KBM-7 (cell line): Measurements from ENCODE around the gene GPER1.
"Not testable (repeated sequence)": the region's sequence is repeated elsewhere in the genome, so short reads cannot be mapped to it uniquely, and the experiment has no call there.

ENCODE experiments used
- DNase-seq: peaks from one replicate; pipeline ENCODE4 v3.0.0-alpha.2; 2015
- in situ Hi-C: fragments of 300-500 bp; cut with MboI; formaldehyde crosslinking; loops from 2 replicates; pipeline ENCODE4 v1.14.3; 2020; ENCODE audit warnings: low sequenced_read_pairs, low pct_unique_long_range_greater_than_20kb, mixed read lengths

Gene GPER1

DNA sequence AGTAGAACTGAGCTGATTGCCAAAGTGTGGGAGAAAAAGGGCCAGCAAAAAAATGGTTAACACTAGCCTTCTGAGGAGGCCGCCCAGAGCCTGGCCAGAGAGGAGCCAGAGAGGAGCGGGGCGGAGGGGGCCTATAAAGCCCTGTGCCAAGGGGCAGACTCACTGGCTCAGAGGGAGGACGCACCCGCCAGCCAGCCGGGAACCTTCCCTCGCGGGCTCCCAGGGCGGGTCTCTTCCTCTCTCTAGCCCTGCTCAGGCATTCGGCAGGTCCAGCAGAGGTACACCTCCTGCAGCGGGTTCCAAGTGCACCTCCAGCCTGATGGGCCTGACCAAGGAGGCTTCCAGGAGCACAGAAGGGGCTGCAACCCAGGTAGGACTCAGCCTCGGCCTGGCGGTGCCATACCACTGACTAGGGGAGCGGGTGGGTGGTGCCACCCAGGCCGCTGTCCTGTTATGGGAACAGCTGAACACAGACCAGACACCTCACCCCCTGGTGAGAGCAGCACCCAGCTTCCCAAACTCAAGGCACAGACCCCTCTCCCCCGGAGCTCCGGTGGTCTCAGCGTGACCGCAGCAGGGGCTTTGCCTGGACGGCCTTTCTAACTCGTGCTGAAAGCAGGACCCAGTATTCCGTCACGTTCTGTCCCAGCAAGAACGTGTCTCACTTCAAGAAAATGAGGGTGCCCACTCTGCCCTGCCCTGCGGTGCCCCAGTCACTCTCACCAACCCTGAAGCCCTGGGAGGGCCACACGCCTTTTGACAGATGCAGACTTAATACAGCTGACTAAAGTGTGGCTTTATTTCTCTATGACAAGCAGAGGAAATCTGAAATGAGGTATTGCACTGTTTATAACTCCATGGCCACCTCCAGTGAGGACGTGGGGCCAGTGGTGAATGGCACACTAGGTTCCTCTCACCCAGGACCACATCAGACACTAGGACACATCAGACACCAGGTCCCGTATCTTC, at the start of gene GPER1:
TSS of gene GPER1 (plus strand) at position 162 of the 969 bp plus-strand sequence. CDS start 3,616 bp downstream, outside the sequence.
- in situ Hi-C loops, result no loop called here
- DNase-seq, result peak; percentile 9

DNA sequence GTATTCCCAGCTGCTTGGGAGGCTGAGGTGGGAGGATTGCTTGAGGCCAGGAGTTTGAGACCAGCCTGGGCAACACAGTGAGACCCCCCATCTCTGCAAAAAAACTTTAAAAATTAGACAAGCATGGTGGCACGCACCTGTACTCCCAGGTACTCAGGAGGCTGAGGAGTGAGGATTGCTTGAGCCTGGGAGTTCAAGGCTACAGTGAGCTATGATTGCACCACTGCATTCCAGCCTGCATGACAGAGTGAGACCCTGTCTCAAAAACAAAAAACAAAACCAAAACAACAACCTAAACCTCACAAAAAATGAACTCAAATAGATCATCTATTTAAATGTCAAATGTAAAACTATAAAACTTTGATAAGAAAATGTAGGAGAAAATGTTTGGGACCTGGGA, 47.7 kb upstream of the GPER1 start:
- in situ Hi-C loops, DNase-seq: not testable (repeated sequence)

DNA sequence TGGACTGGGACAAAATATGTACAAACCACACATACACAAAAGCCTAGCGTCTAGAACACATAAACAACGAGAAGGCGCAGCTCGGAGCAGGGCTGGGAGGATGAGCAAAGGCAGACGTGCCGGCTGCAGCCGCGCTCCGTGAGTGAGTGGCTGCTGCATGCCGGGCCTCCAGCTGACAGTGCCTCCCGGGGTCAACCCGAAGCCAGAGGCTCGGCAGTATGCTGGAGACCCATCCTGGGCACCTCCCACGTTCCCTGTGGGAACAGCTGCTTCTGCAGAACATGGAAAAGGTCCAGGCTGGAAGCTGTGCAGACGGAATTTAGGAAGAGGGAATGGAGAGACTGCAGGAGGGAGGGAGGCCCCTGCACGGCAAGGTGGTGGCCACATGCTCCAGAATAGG, 47.1 kb upstream of the GPER1 start:
- in situ Hi-C loops, result no loop called here
- no peak for DNase-seq

DNA sequence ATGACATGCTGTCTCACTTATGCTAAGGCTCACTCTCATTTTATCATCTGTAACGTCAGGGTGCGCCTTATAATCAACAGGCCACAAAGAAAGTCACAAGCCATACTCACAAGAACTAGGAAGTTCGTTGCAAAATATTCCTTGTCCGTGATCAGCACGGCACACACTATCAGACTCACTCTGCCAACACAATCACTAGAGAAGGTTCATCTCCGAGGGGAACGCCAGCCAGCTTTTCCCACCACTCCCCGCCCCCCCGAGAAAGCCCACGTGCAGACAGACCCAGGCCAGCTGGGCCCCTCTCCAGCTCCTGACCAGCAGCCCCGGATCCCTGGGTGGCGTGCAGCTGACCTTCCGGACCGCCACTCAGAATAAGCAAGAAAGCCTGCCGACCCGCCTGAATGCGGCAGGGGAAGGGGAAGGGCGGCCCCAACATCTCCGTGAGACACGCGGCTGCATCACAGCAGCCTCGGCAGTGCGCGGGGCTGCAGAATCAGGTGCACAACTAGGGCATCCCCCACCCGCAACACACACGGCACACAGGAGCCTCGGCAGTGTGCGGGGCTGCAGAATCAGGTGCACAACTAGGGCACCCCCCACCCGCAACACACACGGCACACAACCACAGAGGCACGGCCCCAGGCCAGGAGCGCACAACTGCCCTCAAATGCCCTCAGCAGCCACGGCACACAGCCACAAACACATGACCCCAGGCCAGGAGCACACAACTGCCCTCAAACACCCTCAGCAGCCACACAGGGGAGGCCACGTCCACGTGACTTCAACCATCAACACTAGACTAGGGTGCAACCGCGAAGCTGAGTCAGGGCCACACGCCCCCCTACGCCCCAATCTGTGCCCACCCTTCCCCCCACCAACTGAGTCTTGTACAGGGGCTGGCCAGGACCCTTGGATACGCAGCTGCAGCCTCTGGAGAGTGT, 46.1 kb upstream of the GPER1 start:
- in situ Hi-C loops, result no loop called here
- no peak for DNase-seq

DNA sequence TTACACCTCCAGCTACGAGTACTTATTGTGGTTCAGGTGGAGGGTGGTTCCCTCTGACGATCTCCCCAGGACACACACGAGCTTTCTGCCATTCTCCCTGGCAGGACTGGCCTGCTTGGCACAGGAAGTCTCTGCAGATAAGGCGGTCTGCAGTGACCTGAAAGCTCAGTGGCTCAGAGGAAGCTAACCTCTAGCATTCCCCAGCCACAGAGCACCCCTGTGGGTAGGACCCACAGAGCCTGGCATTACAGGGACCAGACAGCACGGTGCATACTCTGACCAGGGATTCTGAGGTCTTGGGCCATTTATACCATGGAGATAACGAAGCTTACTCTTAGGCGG, 45.5 kb upstream of the GPER1 start:
- in situ Hi-C loops, result no loop called here
- no peak for DNase-seq

DNA sequence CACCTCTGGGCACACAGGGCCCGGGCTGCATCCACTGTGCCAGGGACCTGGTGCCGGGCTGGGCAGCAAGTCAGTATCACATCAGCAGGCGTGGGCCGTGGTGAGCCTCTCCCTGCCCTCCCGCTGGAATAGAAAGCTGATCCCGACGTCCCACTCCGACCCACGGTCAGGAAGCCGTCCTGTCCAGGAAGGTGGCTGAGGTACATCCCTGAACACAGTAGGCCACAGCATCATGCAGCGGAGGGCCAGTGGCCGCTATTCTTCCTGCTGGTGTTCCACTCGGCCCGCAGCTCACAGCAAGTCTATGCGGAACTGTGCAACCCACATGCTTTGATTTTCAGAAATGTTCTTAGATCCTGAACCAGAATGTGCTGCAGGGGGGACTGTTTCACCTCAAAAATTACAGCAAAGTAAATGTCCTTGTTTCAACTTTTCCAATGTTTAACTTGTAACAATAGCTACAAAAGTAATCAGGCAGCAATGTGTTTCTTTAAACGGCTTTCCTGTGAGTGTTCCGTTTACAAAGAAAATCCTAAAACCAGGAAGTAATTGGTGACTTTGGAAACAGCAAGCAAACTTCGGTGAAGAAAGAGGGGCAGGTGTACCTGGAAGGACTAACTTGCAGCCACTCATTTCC, 44.2 kb upstream of the GPER1 start:
- in situ Hi-C loops, result no loop called here
- DNase-seq, result no peak

DNA sequence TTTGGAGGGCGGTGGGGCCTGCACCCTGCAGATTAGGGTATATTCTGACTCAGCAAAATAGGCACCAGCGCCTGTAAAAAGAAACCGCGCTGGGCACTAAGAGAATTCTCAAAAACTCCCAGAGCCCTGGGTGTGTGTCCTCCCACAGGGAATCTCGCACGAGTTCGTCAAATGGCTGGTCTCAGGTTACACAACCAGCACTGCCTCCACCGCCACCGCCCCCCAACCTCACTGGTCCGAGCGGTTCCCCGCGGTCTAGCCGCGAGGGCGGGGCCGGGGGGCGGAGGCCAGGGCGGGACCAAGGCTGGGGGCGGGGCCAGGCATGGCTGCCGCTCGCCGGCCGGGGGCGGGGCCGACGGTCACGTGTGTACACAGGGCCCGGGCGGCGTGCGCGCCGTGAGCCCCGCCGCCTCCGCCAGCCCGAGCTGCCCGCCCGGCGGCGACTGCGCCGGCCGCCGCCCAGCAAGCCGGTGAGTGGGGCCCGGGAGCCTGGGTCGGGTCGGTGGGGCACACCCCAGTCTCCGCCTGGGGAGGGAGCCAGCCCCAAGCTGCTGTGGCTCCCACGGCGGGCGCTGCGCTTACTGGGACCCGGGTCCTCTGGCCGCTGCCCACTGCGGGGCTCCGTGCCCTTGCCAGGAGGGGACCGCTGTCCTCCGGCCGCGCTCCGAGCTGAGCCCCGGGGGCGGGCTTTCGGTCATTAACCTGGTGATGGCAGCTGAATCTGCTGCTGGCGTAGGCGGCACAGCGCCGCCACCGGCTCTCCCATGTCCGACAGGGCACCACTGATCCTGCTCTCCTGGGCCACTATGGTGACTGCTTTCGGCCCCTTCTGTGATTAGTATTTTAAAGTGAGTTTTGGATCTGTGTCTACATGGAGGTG, 43.5 kb upstream of the GPER1 start, which contains the start of gene GPR146:
TSS of gene GPR146 (plus strand) at position 358 of the 880 bp plus-strand sequence. CDS start 12,970 bp downstream, outside the sequence.
- in situ Hi-C loops, result no loop called here
- peak; percentile 93 for DNase-seq

DNA sequence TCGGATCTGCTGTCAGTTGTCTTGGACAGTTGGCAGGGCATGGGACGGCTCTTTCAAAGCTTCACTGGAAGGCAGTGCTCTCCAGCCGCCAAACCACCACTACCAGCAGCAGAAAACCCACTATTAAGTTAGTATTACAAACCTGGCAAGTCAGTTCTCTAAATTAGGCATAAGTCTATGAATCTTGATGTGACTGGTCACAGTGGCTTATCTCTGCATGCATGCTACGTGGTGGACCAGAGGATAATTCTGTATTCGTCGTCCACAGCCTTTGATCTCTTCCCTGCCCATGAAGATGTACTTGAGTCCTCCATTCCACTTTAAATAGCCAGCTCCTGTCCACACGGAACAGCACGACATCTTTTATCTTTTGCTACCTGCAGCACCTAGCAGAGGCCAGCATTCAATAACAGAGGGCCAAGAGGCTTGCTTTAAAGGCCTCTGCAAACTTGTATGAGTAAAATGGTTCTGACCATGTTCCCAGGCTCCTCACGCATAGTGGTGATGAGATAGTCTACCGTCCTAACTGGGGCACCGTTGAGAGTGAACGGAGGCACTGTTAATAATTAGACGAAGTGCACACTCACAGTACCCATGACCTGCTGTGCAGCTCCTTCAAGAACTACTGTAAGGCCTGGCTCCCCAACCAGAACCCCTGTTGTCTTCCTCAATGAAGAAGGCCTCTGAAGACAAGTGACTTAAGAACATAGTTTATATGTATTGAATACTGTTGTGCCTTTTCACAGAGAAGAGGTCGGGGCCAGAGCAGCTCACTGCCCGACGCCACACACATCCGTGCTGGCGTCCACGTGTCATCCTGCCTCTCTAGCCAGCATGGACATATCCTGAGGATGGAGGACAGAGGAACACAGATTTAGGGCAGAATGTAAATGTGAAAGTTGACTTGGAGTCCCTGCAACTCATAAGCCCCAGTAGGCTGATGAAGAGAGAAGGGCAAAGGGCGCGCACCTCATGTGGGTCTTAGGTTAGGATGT, 42.5 kb upstream of the GPER1 start:
- DNase-seq, result no peak
- in situ Hi-C loops, result no loop called here

DNA sequence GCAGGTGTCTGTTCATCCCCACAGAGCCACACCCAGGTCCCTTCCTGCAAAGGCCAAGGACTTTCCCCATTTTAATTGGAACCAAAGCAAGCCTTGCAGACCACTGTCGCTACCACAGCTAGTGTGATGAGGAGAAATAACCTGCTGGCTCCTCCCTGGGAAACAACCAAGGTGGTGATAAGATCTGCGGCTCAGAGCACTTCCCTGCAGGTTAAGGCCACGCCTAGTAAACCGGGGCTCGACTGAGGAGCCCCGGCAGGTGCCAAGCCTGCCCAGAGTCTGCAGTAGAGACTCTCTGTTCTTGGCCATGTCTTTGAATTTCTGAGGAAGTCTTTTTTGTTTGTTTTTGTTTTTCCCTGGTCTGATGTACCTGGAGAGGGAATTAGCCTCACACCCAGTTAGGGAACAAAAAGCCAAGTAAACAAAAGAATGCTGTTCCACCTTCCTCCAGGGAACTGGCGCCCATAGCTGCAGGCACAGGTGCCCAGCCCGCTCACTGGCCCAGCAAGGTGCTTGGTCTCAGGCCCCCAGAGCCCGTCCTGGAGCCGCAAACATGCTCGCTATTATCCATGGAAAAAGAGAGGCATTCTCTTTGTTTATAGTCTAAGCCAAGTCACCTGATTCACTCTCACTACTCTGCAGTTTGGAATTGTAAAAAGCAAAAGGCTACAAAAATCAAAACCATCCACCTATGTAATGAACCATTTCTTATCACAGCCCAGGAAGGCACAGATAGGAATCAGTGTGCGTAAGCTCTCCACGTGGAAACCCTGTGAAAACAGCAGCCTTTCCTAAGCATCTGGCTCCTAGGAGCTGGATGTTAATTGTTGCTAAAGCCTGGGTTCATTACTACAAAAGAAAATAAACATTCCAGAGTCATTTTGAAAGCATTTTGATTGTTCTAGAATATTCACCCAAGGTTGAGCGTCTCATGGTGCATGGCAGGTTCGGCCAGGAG, 40.9 kb upstream of the GPER1 start:
- in situ Hi-C loops, result no loop called here
- no peak for DNase-seq

DNA sequence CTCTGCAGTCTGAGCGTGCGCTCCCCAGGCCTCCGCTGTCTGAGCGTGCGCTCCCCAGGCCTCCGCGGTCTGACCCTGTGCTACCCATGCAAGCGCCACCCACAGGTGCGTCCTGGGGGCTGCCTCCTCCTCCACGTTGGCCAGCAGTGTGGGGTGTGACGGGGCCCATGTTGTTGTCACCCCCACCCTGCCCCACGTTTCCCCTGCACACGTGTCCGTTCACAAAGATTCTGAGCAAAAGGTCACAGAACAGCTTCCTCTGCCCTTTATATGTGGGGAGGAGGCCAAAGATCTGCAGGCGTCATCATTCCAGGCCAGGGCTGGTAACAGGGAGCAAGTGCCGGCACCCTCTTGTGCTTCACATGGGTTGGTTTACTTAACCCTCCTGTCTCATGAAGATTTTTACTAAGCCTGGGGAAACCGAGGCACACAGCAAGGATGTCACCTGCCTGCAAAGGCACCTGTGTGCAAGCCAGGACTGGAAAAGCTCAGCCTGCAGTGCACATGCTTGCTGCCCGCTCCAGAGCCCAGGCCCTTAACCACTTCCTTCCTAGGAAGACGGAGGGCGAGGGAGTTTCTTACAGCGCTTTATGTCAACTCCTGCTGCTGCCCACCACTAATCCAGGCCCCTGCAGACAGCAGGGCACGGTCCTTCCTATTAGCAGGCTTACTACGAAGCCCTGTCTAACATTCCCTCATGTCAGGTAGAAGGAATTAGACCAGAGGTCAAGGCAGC, 38.7 kb upstream of the GPER1 start:
- DNase-seq, result peak; percentile 71
- in situ Hi-C loops, result no loop called here

DNA sequence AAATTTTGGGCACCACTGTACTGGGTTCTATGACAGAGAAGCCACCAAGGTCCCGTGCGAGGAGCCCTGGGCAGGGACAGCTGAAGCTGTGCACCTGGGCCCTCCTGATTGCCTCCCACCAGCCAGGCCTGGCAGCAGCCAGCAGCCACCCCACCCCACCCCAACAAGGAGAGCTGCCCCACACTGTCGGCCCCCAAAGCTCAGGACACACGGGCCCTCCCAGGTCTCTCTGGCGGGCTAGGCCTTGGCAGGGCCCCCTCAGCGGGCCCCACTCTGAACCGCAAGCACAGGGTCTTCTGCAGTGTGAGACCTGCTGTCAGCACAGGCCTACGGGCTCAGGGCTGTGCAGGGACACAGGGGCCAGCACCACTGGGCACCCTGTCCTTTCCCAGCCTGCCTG, 38.1 kb upstream of the GPER1 start:
- in situ Hi-C loops, result no loop called here
- no peak for DNase-seq

DNA sequence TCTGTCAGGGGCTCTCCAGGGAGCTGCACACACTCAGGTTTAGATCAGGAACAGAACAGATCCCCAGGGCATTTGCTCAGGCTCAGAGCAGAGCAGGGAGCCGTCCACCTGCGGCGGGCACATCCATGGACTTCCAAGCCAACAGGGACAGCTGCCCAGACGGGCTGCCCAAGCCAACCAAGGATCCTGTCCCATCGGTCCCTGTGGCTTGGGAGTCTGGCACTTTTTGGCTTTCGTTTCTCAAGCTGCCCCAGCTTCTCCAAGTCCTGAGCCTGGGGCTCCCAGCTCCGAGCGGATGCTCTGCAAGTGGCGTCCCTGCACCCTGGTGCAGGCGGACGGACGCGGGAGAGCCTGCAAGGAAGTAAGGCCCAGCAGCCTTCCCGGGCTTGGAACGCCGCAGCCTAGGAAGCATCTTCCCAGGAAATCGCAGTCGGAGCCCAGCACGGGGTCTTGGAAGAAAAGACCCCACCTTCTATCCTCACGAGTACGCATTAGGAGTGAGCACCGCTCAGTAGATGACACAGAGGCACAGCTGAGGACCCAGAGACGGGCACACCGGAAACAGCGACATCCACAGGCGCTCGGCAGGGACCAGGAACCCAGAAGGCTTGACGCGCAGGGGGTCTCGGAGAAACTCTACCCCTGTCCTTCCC, 37.5 kb upstream of the GPER1 start:
- in situ Hi-C loops, result no loop called here
- no peak for DNase-seq

DNA sequence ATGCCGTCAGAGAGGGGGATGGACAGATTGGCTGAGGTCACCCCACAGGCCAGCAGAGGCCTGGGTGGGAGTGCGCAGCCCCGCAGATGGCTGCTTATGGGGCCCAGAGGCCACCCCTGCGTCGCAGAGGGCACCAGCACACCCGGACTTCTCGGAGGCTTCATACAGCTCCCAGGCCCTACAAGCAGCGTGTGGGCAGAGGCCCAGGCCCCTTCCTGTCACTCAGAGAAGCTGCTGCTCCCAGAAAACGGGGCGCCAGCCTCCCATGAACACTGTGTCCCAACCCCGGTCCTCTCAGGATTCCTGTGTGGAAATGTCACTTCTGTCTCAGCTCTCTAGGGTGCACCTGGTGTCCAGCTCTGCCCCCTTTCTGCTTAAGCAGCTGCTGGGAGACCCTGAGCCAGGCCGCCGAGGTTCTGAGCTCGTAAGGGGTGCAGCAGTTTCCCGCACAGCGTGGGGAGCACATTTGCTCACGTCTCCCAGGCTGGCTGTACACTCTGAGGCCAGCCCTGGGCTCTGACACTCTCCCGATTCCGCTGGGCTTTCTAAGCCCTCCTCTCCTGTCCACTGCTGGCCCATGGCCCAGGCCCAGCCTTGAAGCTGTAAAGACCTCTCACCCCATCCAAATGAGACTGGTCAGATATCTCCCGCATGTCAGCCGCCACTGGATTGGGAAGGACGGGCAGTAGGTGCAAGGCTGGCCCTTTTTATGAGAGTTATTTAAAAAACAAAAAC, 36.8 kb upstream of the GPER1 start:
- no peak for DNase-seq
- in situ Hi-C loops, result no loop called here

DNA sequence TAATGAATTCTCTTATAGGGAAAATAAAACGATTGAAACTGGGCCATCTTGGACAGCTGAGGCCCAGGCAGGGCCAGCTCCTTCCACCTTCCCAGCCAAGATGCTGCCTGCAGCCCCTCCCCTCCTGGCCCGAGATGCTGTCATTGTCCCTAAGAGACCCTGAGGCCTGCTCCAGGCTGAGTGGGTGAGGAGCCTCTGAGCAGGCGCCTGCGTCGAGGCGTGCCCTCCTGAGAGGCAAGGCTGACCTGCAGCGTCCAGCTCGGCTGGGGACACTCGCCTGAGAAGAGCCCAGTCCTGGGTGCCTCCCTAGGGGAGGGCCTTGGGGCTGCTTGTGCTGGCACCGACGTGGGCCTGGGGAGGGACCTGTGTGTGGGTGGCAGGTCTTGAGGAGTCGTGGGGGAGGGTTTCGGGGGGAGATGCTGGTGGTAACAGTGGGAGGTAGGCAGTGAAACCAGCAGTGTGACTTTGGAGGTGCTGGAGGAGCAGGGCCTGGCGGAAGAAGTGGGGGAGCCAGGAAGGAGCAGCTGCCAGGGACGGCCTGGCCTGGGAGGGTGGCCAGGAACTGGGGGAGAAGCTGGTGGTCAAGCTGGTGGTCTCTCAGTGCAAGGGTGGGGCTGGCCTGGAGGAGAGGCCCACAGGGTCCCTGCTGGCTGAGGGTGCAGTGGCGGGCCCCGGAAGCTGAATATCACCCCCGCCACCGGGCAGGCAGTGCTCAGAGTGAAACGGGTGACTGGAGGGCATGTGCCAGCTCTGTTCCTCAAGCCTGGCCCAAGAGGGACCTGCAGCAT, 35.7 kb upstream of the GPER1 start:
- DNase-seq, result no peak
- in situ Hi-C loops, result no loop called here
